GM23338 (cell line): ENCODE results near the gene RUNX3. TPM values are rescaled to one million over a fixed set of nuclear protein-coding genes. Genes with fewer than 3 reads are reported as not detected.

Experiments used
- ATAC-seq: fragments of 200-7000 bp; cut with Tn5 transposase; 3 replicates; pipeline ENCODE4 v1.9.1; 2020
- DNase-seq: peaks from one replicate; pipeline ENCODE4 v3.0.0-alpha.2; 2015; ENCODE audit warnings: low spot score
- H2AFZ ChIP-seq: fragments of 200-600 bp; sonication (generic); 2 replicates; pipeline ENCODE4 v1.8.0; 2016; ENCODE audit warnings: antibody characterized with exemption, mild to moderate bottlenecking, moderate library complexity
- H3F3A ChIP-seq: fragments of 200-600 bp; sonication (generic); replicated peaks from 2 replicates; pipeline ENCODE4 v1.8.0; 2017; ENCODE audit warnings: antibody characterized with exemption, mixed run types, low read depth
- H3K27ac ChIP-seq: fragments of 200-600 bp; sonication (generic); 2 replicates; pipeline ENCODE4 v1.6.1; 2016; ENCODE audit warnings: low read depth
- H3K27me3 ChIP-seq: fragments of 200-600 bp; sonication (generic); 2 replicates; pipeline ENCODE4 v1.8.0; 2016; ENCODE audit warnings: mild to moderate bottlenecking, mixed run types, moderate library complexity; ENCODE audit not compliant: insufficient read depth
- H3K36me3 ChIP-seq: fragments of 200-600 bp; sonication (generic); 2 replicates; pipeline ENCODE4 v1.8.0; 2016; ENCODE audit warnings: mild to moderate bottlenecking; ENCODE audit not compliant: insufficient read depth
- H3K4me1 ChIP-seq: fragments of 200-600 bp; sonication (generic); 2 replicates; pipeline ENCODE4 v1.8.0; 2016; ENCODE audit warnings: mild to moderate bottlenecking, moderate library complexity; ENCODE audit not compliant: insufficient read depth
- H3K4me2 ChIP-seq: fragments of 200-600 bp; sonication (generic); 2 replicates; pipeline ENCODE4 v1.7.1; 2017; ENCODE audit warnings: mixed run types
- H3K4me3 ChIP-seq: fragments of 200-600 bp; sonication (generic); 2 replicates; pipeline ENCODE4 v1.6.1; 2016; ENCODE audit warnings: mixed run types
- H3K79me2 ChIP-seq: fragments of 200-600 bp; sonication (generic); replicated peaks from 2 replicates; pipeline ENCODE4 v1.8.0; 2017; ENCODE audit warnings: mild to moderate bottlenecking; ENCODE audit not compliant: insufficient read depth
- H3K9me2 ChIP-seq: fragments of 200-600 bp; sonication (generic); 2 replicates; pipeline ENCODE4 v1.8.0; 2017; ENCODE audit not compliant: insufficient read depth
- H4K20me1 ChIP-seq: fragments of 200-600 bp; sonication (generic); replicated peaks from 2 replicates; pipeline ENCODE4 v1.8.0; 2017; ENCODE audit warnings: mild to moderate bottlenecking; ENCODE audit not compliant: insufficient read depth
- H3K27ac Mint-ChIP-seq: 2 replicates; pipeline ENCODE4 v1.8.0; 2020; ENCODE audit warnings: inconsistent platforms, mild to moderate bottlenecking, moderate library complexity, mixed read lengths
- H3K27me3 Mint-ChIP-seq: 3 replicates; pipeline ENCODE4 v1.8.0; 2022; ENCODE audit warnings: low read depth, mild to moderate bottlenecking, moderate library complexity, mixed read lengths, inconsistent platforms; ENCODE audit not compliant: insufficient read depth, poor library complexity
- H3K36me3 Mint-ChIP-seq: 3 replicates; pipeline ENCODE4 v1.8.0; 2021; ENCODE audit warnings: low read depth, mild to moderate bottlenecking, inconsistent platforms, moderate library complexity, mixed read lengths
- H3K4me1 Mint-ChIP-seq: 3 replicates; pipeline ENCODE4 v1.8.0; 2020; ENCODE audit warnings: mild to moderate bottlenecking, inconsistent platforms, mixed read lengths
- H3K4me3 Mint-ChIP-seq: 3 replicates; pipeline ENCODE4 v1.8.0; 2021; ENCODE audit warnings: moderate library complexity, mild to moderate bottlenecking, inconsistent platforms, mixed read lengths
- H3K9me3 Mint-ChIP-seq: 3 replicates; pipeline ENCODE4 v1.8.0; 2020; ENCODE audit warnings: moderate library complexity, mild to moderate bottlenecking, inconsistent platforms, mixed read lengths
- CREB1 ChIP-seq: fragments of 250-450 bp; sonication (Bioruptor Pico); IDR thresholded peaks from 2 replicates; pipeline ENCODE4 v1.5.0; 2020; ENCODE audit warnings: low read depth, mild to moderate bottlenecking, moderate library complexity
- CTCF ChIP-seq, 2 experiments: fragments of 200-600 bp in 1 of 2; sonication (generic) in 1 of 2; conservative IDR thresholded peaks; 2 replicates each; pipeline versions ENCODE4 v1.5.1 to v1.6.1; 2016 to 2017; ENCODE audit warnings: antibody characterized with exemption in 2 of 2, low read depth in 2 of 2, mild to moderate bottlenecking in 2 of 2, moderate library complexity in 1 of 2
- EZH2 ChIP-seq: fragments of 200-600 bp; sonication (generic); IDR thresholded peaks from one replicate; pipeline ENCODE4 v1.8.0; 2017; ENCODE audit warnings: antibody characterized with exemption, mild to moderate bottlenecking, low read depth; ENCODE audit not compliant: unreplicated experiment
- EZH2phosphoT487 ChIP-seq: fragments of 200-600 bp; sonication (generic); IDR thresholded peaks from one replicate; pipeline ENCODE4 v1.8.1; 2018; ENCODE audit warnings: antibody characterized with exemption; ENCODE audit not compliant: unreplicated experiment
- JUNB ChIP-seq: IDR thresholded peaks from one replicate; pipeline ENCODE4 v1.6.1; 2016; ENCODE audit warnings: antibody characterized with exemption; ENCODE audit not compliant: unreplicated experiment
- NANOG ChIP-seq: IDR thresholded peaks from 2 replicates; pipeline ENCODE4 v1.6.1; 2016; ENCODE audit warnings: antibody characterized with exemption, borderline replicate concordance
- POLR2AphosphoS5 ChIP-seq: IDR thresholded peaks from 2 replicates; pipeline ENCODE4 v1.6.1; 2016; ENCODE audit warnings: antibody characterized with exemption, low read depth
- REST ChIP-seq: IDR thresholded peaks from one replicate; pipeline ENCODE4 v1.6.1; 2018; ENCODE audit warnings: antibody characterized with exemption; ENCODE audit not compliant: unreplicated experiment
- STAT1 ChIP-seq: IDR thresholded peaks from one replicate; pipeline ENCODE4 v1.6.1; 2016; ENCODE audit warnings: antibody characterized with exemption; ENCODE audit not compliant: unreplicated experiment
- ZNF114 ChIP-seq: fragments of 250-450 bp; sonication (Bioruptor Pico); IDR thresholded peaks from 2 replicates; pipeline ENCODE4 v1.5.0; 2020; ENCODE audit warnings: mild to moderate bottlenecking, moderate library complexity
- ZNF331 ChIP-seq: fragments of 250-450 bp; sonication (Bioruptor Pico); IDR thresholded peaks from 2 replicates; pipeline ENCODE4 v1.5.0; 2020; ENCODE audit warnings: low read depth, mild to moderate bottlenecking, moderate library complexity
- polyA plus RNA-seq: library from polyadenylated mRNA; unstranded; fragments of >200 nt; fragmentation: Nextera tagmentation; extraction: Ambion mirVana; gene quantifications from 2 replicates; pipeline ENCODE4 v1.2.1, GENCODE V29; 2016
- total RNA-seq: library from RNA; depleted of rRNA; stranded (reverse); fragments of >200 nt; shearing (Covaris generic); gene quantifications from 2 replicates; pipeline ENCODE4 v1.2.3, GENCODE V29; 2014

RUNX3 gene
- total and polyA plus RNA-seq, 2 experiments from 2014 or later: 0.23 to 0.73 TPM

GRCh38 chr1:24951810-24952412 lies 21.8 kb upstream of the RUNX3 start:
- Mint-ChIP-seq H3K27me3 (peaks cover 7% of the 10 kb centered on the region), H3K27ac (no peak overlapping the region)
- ATAC-seq: no peak

GRCh38 chr1:24951337-24951736 lies 21.3 kb upstream of the RUNX3 start:
- no peaks in the 10 kb centered on the region for H3K36me3 Mint-ChIP-seq
- DNase-seq: no peak
- H3K27me3 Mint-ChIP-seq: peaks cover 7% of the 10 kb centered on the region
- Histone ChIP-seq H3F3A (no peaks in the 10 kb centered on the region), H3K4me1 (peaks cover 15% of the 10 kb centered on the region; the same call in 1 of the 2 replicates), H4K20me1 (no peaks in the 10 kb centered on the region), H3K27me3 (no peaks in the 10 kb centered on the region), H2AFZ (no peak overlapping the region), H3K36me3 (no peaks in the 10 kb centered on the region), H3K79me2 (no peaks in the 10 kb centered on the region), H3K9me2 (no peaks in the 10 kb centered on the region), H3K4me3 (no peak overlapping the region), H3K4me2 (no peak overlapping the region), H3K27ac (no peak overlapping the region)
- H3K27ac Mint-ChIP-seq: no peak overlapping the region
- ATAC-seq: no peak
- H3K4me1 Mint-ChIP-seq: peaks cover 38% of the 10 kb centered on the region
- no peak overlapping the region for H3K4me3 Mint-ChIP-seq
- H3K9me3 Mint-ChIP-seq: no peaks in the 10 kb centered on the region; the same call in 2 of the 3 replicates
- TF ChIP-seq NANOG (no peak), REST (no peak), STAT1 (no peak), EZH2 (no peak), POLR2AphosphoS5 (no peak), CTCF (conservative IDR thresholded peaks at IDR 0.05; ENCODE audit: low read depth in 2 of 2) (no peak), CREB1 (no peak), JUNB (no peak), ZNF331 (CRISPR knock-in tag) (no peak), ZNF114 (CRISPR knock-in tag) (no peak)

More at GRCh38 chr1:24951810-24952412, 21.8 kb upstream of the RUNX3 start:
- Mint-ChIP-seq H3K4me3 (no peak overlapping the region), H3K36me3 (no peaks in the 10 kb centered on the region), H3K9me3 (no peaks in the 10 kb centered on the region; the same call in 2 of the 3 replicates), H3K4me1 (peaks cover 38% of the 10 kb centered on the region)
- Histone ChIP-seq H3F3A (no peaks in the 10 kb centered on the region), H3K27ac (no peak overlapping the region), H3K36me3 (no peaks in the 10 kb centered on the region), H3K4me2 (no peak overlapping the region), H2AFZ (peak overlapping the region; percentile 38; the same call in 1 of the 2 replicates), H4K20me1 (no peaks in the 10 kb centered on the region), H3K79me2 (no peaks in the 10 kb centered on the region), H3K4me3 (no peak overlapping the region), H3K9me2 (no peaks in the 10 kb centered on the region), H3K4me1 (peaks cover 15% of the 10 kb centered on the region; the same call in 1 of the 2 replicates), H3K27me3 (no peaks in the 10 kb centered on the region)
- no peak for DNase-seq
- no peak for TF ChIP-seq EZH2phosphoT487
- TF ChIP-seq EZH2: no peak
